GM12878 (cell line): ENCODE data around the gene UFSP2.

ENCODE experiments used
- EP300 ChIP-seq, 2 experiments: fragments of 150-350 bp in 1 of 2; IDR thresholded peaks; 2 replicates each; pipeline ENCODE4 v1.6.1; 2011 to 2012; ENCODE audit warnings: low read depth in 2 of 2, low read length in 2 of 2, borderline replicate concordance in 1 of 2, improper control_type of control experiment in 1 of 2, inconsistent platforms in 1 of 2; ENCODE audit not compliant: control insufficient read depth in 1 of 2
- EZH2 ChIP-seq: IDR thresholded peaks from 2 replicates; pipeline ENCODE4 v1.6.1; 2012; ENCODE audit warnings: low read depth, mild to moderate bottlenecking, control low read depth, inconsistent platforms, low read length, borderline replicate concordance; ENCODE audit not compliant: control insufficient read depth
- FOXK2 ChIP-seq: fragments of 450-650 bp; IDR thresholded peaks from 2 replicates; pipeline ENCODE4 v1.6.1; 2017; ENCODE audit warnings: mild to moderate bottlenecking, moderate library complexity
- NKRF ChIP-seq: fragments of 450-650 bp; conservative IDR thresholded peaks from 2 replicates; pipeline ENCODE4 v1.6.1; 2017; ENCODE audit warnings: mild to moderate bottlenecking, moderate library complexity
- ZNF274 ChIP-seq: IDR thresholded peaks from one replicate; pipeline ENCODE4 v1.8.0; 2011; ENCODE audit not compliant: insufficient read length, insufficient read depth

GRCh38 chr4:185425647-185426352 lies at the start of gene UFSP2:
- TF ChIP-seq FOXK2 (peak; percentile 99), EP300 (IDR thresholded peaks at IDR 0.05; ENCODE audit: borderline replicate concordance in 1 of 2, control insufficient read depth in 1 of 2, low read depth in 2 of 2, low read length in 2 of 2) (peak in 1 of 2 experiments; percentile 50; a peak in 1 of 4 replicates), EZH2 (no peak), NKRF (peak; percentile 97), ZNF274 (no peak)
